Measurements from ENCODE around the gene HAGH.

The HAGH gene

GRCh38 chr16:1791256-1791942, 35.2 kb downstream of the HAGH start:
- Histone ChIP-seq H3K79me2 (ENCODE audit: low read length) (peaks cover 13% of the 10 kb centered on the region), H3K36me3 (replicated peaks; ENCODE audit: insufficient read depth, low read length) (no peaks in the 10 kb centered on the region), H3K4me1 (ENCODE audit: low read length) (no peaks in the 10 kb centered on the region), H3K9me3 (replicated peaks; ENCODE audit: insufficient read depth, low read length) (no peaks in the 10 kb centered on the region), H2AFZ (ENCODE audit: low read length) (no peak overlapping the region), H3F3A (ENCODE audit: insufficient read depth, low read length) (no peaks in the 10 kb centered on the region), H3K4me3 (ENCODE audit: low read length) (no peak overlapping the region), H3K27me3 (replicated peaks; ENCODE audit: insufficient read depth, low read length) (no peaks in the 10 kb centered on the region), H3K9ac (ENCODE audit: low read length) (no peak overlapping the region), H3K4me2 (ENCODE audit: low read depth, low read length) (no peak overlapping the region), H4K20me1 (ENCODE audit: insufficient read depth, low read length) (no peaks in the 10 kb centered on the region), H3K27ac (ENCODE audit: low read length) (no peak overlapping the region), H3K9me2 (replicated peaks; ENCODE audit: insufficient read depth, low read length) (no peaks in the 10 kb centered on the region)
- DNase-seq = no peak
- TF ChIP-seq EZH2 (optimal IDR thresholded peaks at IDR 0.05; ENCODE audit: low read depth, low read length) (no peak), CTCF (IDR thresholded peaks at IDR 0.05; ENCODE audit: low read length) (no peak), EZH2phosphoT487 (IDR thresholded peaks at IDR 0.05; ENCODE audit: low read length) (no peak)

GRCh38 chr16:1790611-1791255, 35.9 kb downstream of the HAGH start:
- Histone ChIP-seq H3K4me3 (ENCODE audit: low read length) (no peak overlapping the region), H3K27me3 (replicated peaks; ENCODE audit: insufficient read depth, low read length) (no peaks in the 10 kb centered on the region), H3K4me1 (ENCODE audit: low read length) (no peaks in the 10 kb centered on the region), H3K79me2 (ENCODE audit: low read length) (peaks cover 20% of the 10 kb centered on the region), H3K4me2 (ENCODE audit: low read depth, low read length) (no peak overlapping the region), H3K36me3 (replicated peaks; ENCODE audit: insufficient read depth, low read length) (no peaks in the 10 kb centered on the region), H3K9ac (ENCODE audit: low read length) (no peak overlapping the region), H3K27ac (ENCODE audit: low read length) (no peak overlapping the region), H3K9me3 (replicated peaks; ENCODE audit: insufficient read depth, low read length) (no peaks in the 10 kb centered on the region), H2AFZ (ENCODE audit: low read length) (no peak overlapping the region), H4K20me1 (ENCODE audit: insufficient read depth, low read length) (no peaks in the 10 kb centered on the region), H3K9me2 (replicated peaks; ENCODE audit: insufficient read depth, low read length) (no peaks in the 10 kb centered on the region), H3F3A (ENCODE audit: insufficient read depth, low read length) (no peaks in the 10 kb centered on the region)
- DNase-seq = no peak
- TF ChIP-seq EZH2 (optimal IDR thresholded peaks at IDR 0.05; ENCODE audit: low read depth, low read length) = no peak
- TF ChIP-seq CTCF (IDR thresholded peaks at IDR 0.05; ENCODE audit: low read length) = no peak
- TF ChIP-seq EZH2phosphoT487 (IDR thresholded peaks at IDR 0.05; ENCODE audit: low read length) = no peak

- Histone ChIP-seq H3K4me1 (ENCODE audit: low read length) (no peaks in the 10 kb centered on the region), H3F3A (ENCODE audit: insufficient read depth, low read length) (no peaks in the 10 kb centered on the region), H2AFZ (ENCODE audit: low read length) (no peak overlapping the region), H3K27me3 (replicated peaks; ENCODE audit: insufficient read depth, low read length) (no peaks in the 10 kb centered on the region), H4K20me1 (ENCODE audit: insufficient read depth, low read length) (no peaks in the 10 kb centered on the region), H3K9me2 (replicated peaks; ENCODE audit: insufficient read depth, low read length) (no peaks in the 10 kb centered on the region), H3K36me3 (replicated peaks; ENCODE audit: insufficient read depth, low read length) (no peaks in the 10 kb centered on the region), H3K9ac (ENCODE audit: low read length) (no peak overlapping the region), H3K27ac (ENCODE audit: low read length) (no peak overlapping the region), H3K9me3 (replicated peaks; ENCODE audit: insufficient read depth, low read length) (no peaks in the 10 kb centered on the region), H3K4me2 (ENCODE audit: low read depth, low read length) (no peak overlapping the region), H3K4me3 (ENCODE audit: low read length) (no peak overlapping the region), H3K79me2 (ENCODE audit: low read length) (peaks cover 25% of the 10 kb centered on the region)
- no peak for DNase-seq
- TF ChIP-seq EZH2phosphoT487 (IDR thresholded peaks at IDR 0.05; ENCODE audit: low read length) = no peak
- TF ChIP-seq EZH2 (optimal IDR thresholded peaks at IDR 0.05; ENCODE audit: low read depth, low read length) = no peak
- TF ChIP-seq CTCF (IDR thresholded peaks at IDR 0.05; ENCODE audit: low read length) = no peak
These were observed 36.4 kb downstream of the HAGH start for GRCh38 chr16:1790261-1790610.
